ENCODE results near the gene CDADC1. TPM values are rescaled to one million over a fixed set of nuclear protein-coding genes. Genes with fewer than 3 reads are reported as not detected.

The CDADC1 gene
- total RNA-seq, 1 experiment from 2014 or later, result 7.6 TPM

GRCh38 chr13:49298416-49298815 is 50.7 kb downstream of the CDADC1 start (continued):
- no peak for TF ChIP-seq CEBPB (IDR thresholded peaks at IDR 0.05; ENCODE audit: low read depth)
- TF ChIP-seq SRF (IDR thresholded peaks at IDR 0.05; ENCODE audit: low read depth), result no peak
- TF ChIP-seq ATF3 (IDR thresholded peaks at IDR 0.05), result no peak
- TF ChIP-seq EZH2phosphoT487 (IDR thresholded peaks at IDR 0.05; ENCODE audit: borderline replicate concordance), result no peak
- TF ChIP-seq POLR2AphosphoS5 (IDR thresholded peaks at IDR 0.05; ENCODE audit: low read depth, low read length), result no peak
- no peak for TF ChIP-seq SIN3A (IDR thresholded peaks at IDR 0.05; ENCODE audit: low read depth)
- TF ChIP-seq SP1 (IDR thresholded peaks at IDR 0.05; ENCODE audit: low read depth), result no peak
- TF ChIP-seq CTCF (IDR thresholded peaks at IDR 0.05 in 2 of 3, conservative IDR thresholded peaks at IDR 0.05 in 1 of 3; ENCODE audit: borderline replicate concordance in 1 of 3, insufficient read depth in 1 of 3, low read depth in 2 of 3, low read length in 2 of 3), result no peak
- no peak for TF ChIP-seq EZH2 (IDR thresholded peaks at IDR 0.05)

GRCh38 chr13:49298903-49299605 is 51.3 kb downstream of the CDADC1 start:
- intact Hi-C loops (cut with micrococcal nuclease), result no loop called here
- RAD21 ChIA-PET (ENCODE audit: low non-redundant PET in 1 of 2, low total read pairs in 2 of 2, uncharacterized antibody in 2 of 2, unreplicated experiment in 2 of 2), result no interaction called here
- no peak for TF ChIP-seq EZH2phosphoT487 (IDR thresholded peaks at IDR 0.05; ENCODE audit: borderline replicate concordance)
- no peak for TF ChIP-seq TCF7L2 (IDR thresholded peaks at IDR 0.05; ENCODE audit: borderline replicate concordance, extremely low read depth, insufficient read depth, insufficient read length)
- TF ChIP-seq SP1 (IDR thresholded peaks at IDR 0.05; ENCODE audit: low read depth), result no peak
- TF ChIP-seq YY1 (IDR thresholded peaks at IDR 0.05; ENCODE audit: extremely low read depth, insufficient replicate concordance, low read depth, low read length), result no peak
- no peak for TF ChIP-seq SRF (IDR thresholded peaks at IDR 0.05; ENCODE audit: low read depth)
- TF ChIP-seq POLR2A (IDR thresholded peaks at IDR 0.05; ENCODE audit: borderline replicate concordance, extremely low read depth, insufficient read depth, insufficient read length), result no peak
- TF ChIP-seq MAX (IDR thresholded peaks at IDR 0.05), result no peak
- no peak for TF ChIP-seq RAD21 (IDR thresholded peaks at IDR 0.05; ENCODE audit: low read depth)
- no peak for TF ChIP-seq FOSL1 (IDR thresholded peaks at IDR 0.05; ENCODE audit: low read depth)
- no peak for TF ChIP-seq CTCF (IDR thresholded peaks at IDR 0.05 in 2 of 3, conservative IDR thresholded peaks at IDR 0.05 in 1 of 3; ENCODE audit: borderline replicate concordance in 1 of 3, insufficient read depth in 1 of 3, low read depth in 2 of 3, low read length in 2 of 3)
- TF ChIP-seq JUND (IDR thresholded peaks at IDR 0.05), result no peak

More at GRCh38 chr13:49298903-49299605, 51.3 kb downstream of the CDADC1 start:
- Histone ChIP-seq H3K27ac (ENCODE audit: low read depth, low read length) (no peak overlapping the region), H4K20me1 (ENCODE audit: insufficient read depth) (no peaks in the 10 kb centered on the region), H2AFZ (ENCODE audit: low read depth, low read length, poor library complexity, severe bottlenecking) (no peak overlapping the region), H3K36me3 (ENCODE audit: control insufficient read depth in 1 of 2, insufficient read depth in 2 of 2, low read length in 2 of 2) (no peaks in the 10 kb centered on the region), H3K9me2 (ENCODE audit: insufficient read depth) (no peaks in the 10 kb centered on the region), H3K9ac (ENCODE audit: low read length) (no peak overlapping the region), H3K9me3 (ENCODE audit: control insufficient read depth in 1 of 2, insufficient read depth in 1 of 2, low read depth in 1 of 2, low read length in 2 of 2) (no peaks in the 10 kb centered on the region), H3K4me2 (ENCODE audit: low read length) (no peak overlapping the region), H3K27me3 (ENCODE audit: insufficient read depth, low read length) (no peaks in the 10 kb centered on the region), H3K4me1 (ENCODE audit: control insufficient read depth in 1 of 2, insufficient read depth in 2 of 2, low read length in 2 of 2) (peaks cover 7 to 17% of the 10 kb centered on the region in 2 experiments), H3K4me3 (replicated peaks in 1 of 2; ENCODE audit: low read depth in 1 of 2, low read length in 2 of 2) (no peak overlapping the region), H3K79me2 (ENCODE audit: insufficient read depth, low read length) (no peaks in the 10 kb centered on the region)
- no TSS peak for BruUV-seq (replicated peaks)
- POLR2A ChIA-PET, result no interaction called here
- DNase-seq (ENCODE audit: low read depth, low spot score), result no peak
- CTCF ChIA-PET, result interaction anchor here (1.3 kb wide), 1 partner anchor 308 kb away, joined by 5 read pairs; no protein-coding TSS in a partner anchor
- ATAC-seq, result no peak
